Smooth muscle cell (in vitro differentiated cells): ENCODE measurements around the gene WDR4. TPM values are rescaled to one million over a fixed set of nuclear protein-coding genes. Genes with fewer than 3 reads are reported as not detected.
"Not testable (repeated sequence)": the region's sequence is repeated elsewhere in the genome, so short reads cannot be mapped to it uniquely, and the experiment has no call there.

ENCODE experiments used
- DNase-seq: peaks from one replicate; lab custom pipeline; 2025; ENCODE audit not compliant: unreplicated experiment; lab: John Stamatoyannopoulos, UW
- H2AFZ ChIP-seq: fragments of 200-600 bp; sonication (generic); 2 replicates; pipeline ENCODE4 v1.6.0; 2016; ENCODE audit warnings: antibody characterized with exemption, low read depth, mild to moderate bottlenecking
- H3F3A ChIP-seq: fragments of 200-600 bp; sonication (generic); 2 replicates; pipeline ENCODE4 v1.6.0; 2017; ENCODE audit warnings: antibody characterized with exemption, low read depth
- H3K27ac ChIP-seq: fragments of 200-600 bp; sonication (generic); 2 replicates; pipeline ENCODE4 v1.5.1; 2016; ENCODE audit warnings: low read depth, mild to moderate bottlenecking
- H3K27me3 ChIP-seq: fragments of 200-600 bp; sonication (generic); 2 replicates; pipeline ENCODE4 v1.6.1; 2016; ENCODE audit warnings: low read depth, mild to moderate bottlenecking
- H3K36me3 ChIP-seq: fragments of 200-600 bp; sonication (generic); 2 replicates; pipeline ENCODE4 v1.5.1; 2016; ENCODE audit warnings: low read depth
- H3K4me1 ChIP-seq: fragments of 200-600 bp; sonication (generic); 2 replicates; pipeline ENCODE4 v1.5.1; 2016; ENCODE audit warnings: low read depth
- H3K4me2 ChIP-seq: fragments of 200-600 bp; sonication (generic); 2 replicates; pipeline ENCODE4 v1.6.0; 2016; ENCODE audit warnings: mild to moderate bottlenecking
- H3K4me3 ChIP-seq: fragments of 200-600 bp; sonication (generic); 2 replicates; pipeline ENCODE4 v1.5.1; 2016; ENCODE audit warnings: mild to moderate bottlenecking
- H3K79me2 ChIP-seq: fragments of 200-600 bp; sonication (generic); 2 replicates; pipeline ENCODE4 v1.6.0; 2016; ENCODE audit warnings: low read depth, mild to moderate bottlenecking
- H3K9ac ChIP-seq: fragments of 200-600 bp; sonication (generic); 2 replicates; pipeline ENCODE4 v1.6.0; 2016; ENCODE audit warnings: low read depth
- H3K9me3 ChIP-seq: fragments of 200-600 bp; sonication (generic); replicated peaks from 2 replicates; pipeline ENCODE4 v1.5.1; 2016; ENCODE audit warnings: low read depth
- H4K20me1 ChIP-seq: fragments of 200-600 bp; sonication (generic); 2 replicates; pipeline ENCODE4 v1.6.0; 2016; ENCODE audit warnings: low read depth
- WGBS: methylation state at CpG from one replicate; pipeline ENCODE4 v1.1.7; 2016; ENCODE audit warnings: low lambda C conversion rate; 5-methylcytosine and 5-hydroxymethylcytosine counted together
- polyA plus RNA-seq: library from polyadenylated mRNA; unstranded; fragments of >200 nt; fragmentation: Nextera tagmentation; extraction: Ambion mirVana; gene quantifications from 2 replicates; pipeline ENCODE4 v1.2.1, GENCODE V29; 2016
- total RNA-seq: library from RNA; depleted of rRNA; stranded (reverse); fragments of >200 nt; gene quantifications from 2 replicates; pipeline ENCODE4 v1.2.3, GENCODE V29; 2014
- TF ChIP-seq, protein P1 (sequence below): fragments of 200-600 bp; sonication (generic); IDR thresholded peaks from 2 replicates; pipeline ENCODE4 v1.5.1; 2017; ENCODE audit warnings: borderline replicate concordance, mild to moderate bottlenecking, antibody characterized with exemption; ENCODE audit not compliant: insufficient read depth, poor library complexity, severe bottlenecking

WDR4 gene
- total and polyA plus RNA-seq, 2 experiments from 2014 or later = 5.1 TPM

DNA sequence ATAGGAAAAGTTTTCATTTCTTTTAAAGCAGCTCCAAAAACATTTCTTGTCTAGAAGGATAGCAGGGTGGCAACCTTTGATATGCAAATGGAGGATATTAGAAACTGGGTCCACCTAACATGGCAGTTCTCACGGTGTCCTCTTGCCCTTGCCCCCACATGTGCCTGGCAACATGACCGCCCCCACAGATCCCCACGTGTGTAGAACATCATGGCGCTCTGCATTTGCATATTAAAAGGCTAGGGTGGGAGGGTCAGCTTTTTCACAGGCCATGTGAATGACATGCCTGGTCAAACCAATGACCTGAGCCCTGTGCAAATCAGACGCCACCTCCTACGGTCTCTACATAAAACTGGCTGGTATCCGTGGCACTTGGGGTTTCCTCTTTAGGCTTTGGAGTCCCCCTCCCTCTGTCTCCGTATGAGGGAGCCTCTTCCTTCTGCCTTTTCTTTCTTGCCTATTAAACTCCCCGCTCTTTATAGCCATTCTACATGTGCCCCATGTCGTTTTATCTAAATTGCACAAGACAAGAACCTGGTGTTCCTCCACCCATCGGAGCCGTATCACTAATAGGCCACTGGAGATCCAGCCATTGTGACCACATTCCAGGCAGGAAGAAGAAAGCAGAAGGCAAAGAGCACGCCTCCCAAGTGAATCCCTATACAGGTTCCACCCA, 71.3 kb downstream of the WDR4 start:
- Histone ChIP-seq H3K36me3 (no peaks in the 10 kb centered on the region), H3K4me1 (peaks cover 12% of the 10 kb centered on the region), H2AFZ (no peak overlapping the region), H3K4me3 (no peak overlapping the region), H3K79me2 (no peaks in the 10 kb centered on the region), H3K9me3 (no peaks in the 10 kb centered on the region), H4K20me1 (no peaks in the 10 kb centered on the region), H3K27ac (no peak overlapping the region), H3K27me3 (peaks cover 9% of the 10 kb centered on the region), H3K4me2 (no peak overlapping the region), H3F3A (no peaks in the 10 kb centered on the region), H3K9ac (no peak overlapping the region)
- TF ChIP-seq, protein P1, sequence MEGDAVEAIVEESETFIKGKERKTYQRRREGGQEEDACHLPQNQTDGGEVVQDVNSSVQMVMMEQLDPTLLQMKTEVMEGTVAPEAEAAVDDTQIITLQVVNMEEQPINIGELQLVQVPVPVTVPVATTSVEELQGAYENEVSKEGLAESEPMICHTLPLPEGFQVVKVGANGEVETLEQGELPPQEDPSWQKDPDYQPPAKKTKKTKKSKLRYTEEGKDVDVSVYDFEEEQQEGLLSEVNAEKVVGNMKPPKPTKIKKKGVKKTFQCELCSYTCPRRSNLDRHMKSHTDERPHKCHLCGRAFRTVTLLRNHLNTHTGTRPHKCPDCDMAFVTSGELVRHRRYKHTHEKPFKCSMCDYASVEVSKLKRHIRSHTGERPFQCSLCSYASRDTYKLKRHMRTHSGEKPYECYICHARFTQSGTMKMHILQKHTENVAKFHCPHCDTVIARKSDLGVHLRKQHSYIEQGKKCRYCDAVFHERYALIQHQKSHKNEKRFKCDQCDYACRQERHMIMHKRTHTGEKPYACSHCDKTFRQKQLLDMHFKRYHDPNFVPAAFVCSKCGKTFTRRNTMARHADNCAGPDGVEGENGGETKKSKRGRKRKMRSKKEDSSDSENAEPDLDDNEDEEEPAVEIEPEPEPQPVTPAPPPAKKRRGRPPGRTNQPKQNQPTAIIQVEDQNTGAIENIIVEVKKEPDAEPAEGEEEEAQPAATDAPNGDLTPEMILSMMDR = no peak
- no peak for DNase-seq
- 83% methylated on average over 13 of the region's 13 CpGs for WGBS

DNA sequence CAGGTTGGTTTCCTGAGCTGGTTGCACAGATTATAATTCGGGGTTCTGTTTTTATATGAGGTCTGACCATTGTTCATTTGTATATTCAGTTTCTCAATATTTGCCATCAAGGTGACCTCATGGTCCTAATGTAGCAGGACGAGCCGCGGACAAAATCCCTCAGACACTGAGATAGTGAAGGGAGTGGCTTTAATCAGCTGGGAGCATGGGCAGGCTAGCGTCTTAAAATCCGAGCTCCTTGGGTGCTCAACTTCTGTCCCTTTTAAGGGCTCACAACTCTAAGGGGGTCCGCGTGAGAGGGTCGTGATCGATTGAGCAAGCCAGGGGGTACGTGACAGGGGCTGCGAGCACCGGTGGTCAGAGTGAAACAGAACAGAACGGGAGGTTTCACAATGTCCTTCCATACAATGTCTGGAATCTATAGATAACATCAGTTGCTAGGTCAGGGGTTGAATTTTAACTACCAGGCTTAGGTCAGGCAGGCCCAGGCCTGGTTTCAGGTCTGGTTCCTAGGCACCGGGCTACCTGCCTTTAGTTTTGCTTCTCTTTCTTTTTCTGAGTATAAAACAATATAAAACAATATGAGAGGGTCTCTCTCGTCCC, 71.9 kb downstream of the WDR4 start:
- H3K36me3 ChIP-seq, H3K4me2 ChIP-seq, H4K20me1 ChIP-seq, H2AFZ ChIP-seq, H3K27ac ChIP-seq, H3K4me3 ChIP-seq, H3K27me3 ChIP-seq, H3K9ac ChIP-seq, H3K79me2 ChIP-seq, DNase-seq, H3K9me3 ChIP-seq, H3F3A ChIP-seq: not testable (repeated sequence)
- WGBS = 44% methylated on average over 16 of the region's 16 CpGs
- peaks cover 12% of the 10 kb centered on the region for H3K4me1 ChIP-seq

DNA sequence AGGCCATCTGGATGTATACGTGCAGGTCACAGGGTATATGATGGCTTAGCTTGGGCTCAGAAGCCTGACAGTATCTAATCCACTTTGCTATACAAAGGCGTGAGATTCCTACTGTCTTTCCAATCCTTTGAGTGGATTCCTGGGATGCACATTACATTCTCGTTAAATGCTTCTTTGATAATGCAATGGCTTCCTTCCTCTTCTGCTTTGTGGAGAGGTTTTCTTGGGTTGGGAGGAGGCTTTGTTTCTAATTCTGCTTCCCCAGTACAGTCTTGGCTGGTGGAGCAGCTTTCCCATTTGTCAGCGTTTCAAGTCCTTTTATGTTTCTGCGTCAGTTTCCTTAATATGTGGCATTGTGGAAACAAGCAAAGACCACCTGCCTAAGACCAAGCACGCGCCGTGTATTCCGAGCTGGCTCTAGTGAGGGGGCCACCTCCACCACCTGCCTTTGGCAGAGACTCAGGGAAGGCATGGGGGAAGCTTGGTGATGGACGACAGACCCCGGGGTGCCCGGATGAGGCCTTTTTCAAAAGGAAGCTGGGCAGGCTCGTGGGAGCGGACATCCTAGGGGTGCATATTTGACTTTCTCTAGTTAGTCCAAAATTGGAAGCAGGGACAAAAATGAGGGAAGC, 72.7 kb downstream of the WDR4 start:
- no peaks in the 10 kb centered on the region for H3K9me3 ChIP-seq
- no peaks in the 10 kb centered on the region for H3K79me2 ChIP-seq
- H3K36me3 ChIP-seq = no peaks in the 10 kb centered on the region
- TF ChIP-seq, protein P1 = no peak
- no peak overlapping the region for H3K9ac ChIP-seq
- peaks cover 9% of the 10 kb centered on the region for H3K27me3 ChIP-seq
- H3F3A ChIP-seq = no peaks in the 10 kb centered on the region
- H3K4me2 ChIP-seq = no peak overlapping the region
- H4K20me1 ChIP-seq = no peaks in the 10 kb centered on the region
- H3K27ac ChIP-seq = no peak overlapping the region
- H2AFZ ChIP-seq = no peak overlapping the region
- H3K4me1 ChIP-seq = peaks cover 12% of the 10 kb centered on the region
- WGBS = 60% methylated on average over 14 of the region's 14 CpGs
- H3K4me3 ChIP-seq = no peak overlapping the region
- no peak for DNase-seq

DNA sequence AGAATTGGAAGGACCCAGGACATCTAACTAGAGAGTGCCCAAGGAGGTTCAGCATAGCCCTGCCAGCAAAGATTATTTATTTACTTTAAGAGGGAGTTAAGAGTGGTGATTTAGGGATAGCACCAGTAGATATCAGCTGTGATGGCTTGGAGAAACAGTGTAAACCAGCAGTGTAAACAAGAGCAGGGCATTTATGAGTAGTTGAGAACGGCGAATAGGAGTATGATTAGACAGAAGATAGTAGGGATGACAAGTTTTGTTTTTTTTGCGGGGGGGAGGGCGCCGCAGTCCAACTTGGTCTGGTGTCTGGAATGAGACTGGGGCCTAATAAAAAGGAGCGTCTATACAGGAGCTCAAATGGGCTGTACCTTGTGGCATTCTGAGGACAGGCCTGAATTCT, 77.7 kb downstream of the WDR4 start:
- not testable (repeated sequence) for H3K9me3 ChIP-seq, H3K9ac ChIP-seq, H3K27ac ChIP-seq, H4K20me1 ChIP-seq, H3K4me3 ChIP-seq, H3K4me2 ChIP-seq, H3K36me3 ChIP-seq, H3F3A ChIP-seq, H3K79me2 ChIP-seq, H3K4me1 ChIP-seq, DNase-seq, H2AFZ ChIP-seq, H3K27me3 ChIP-seq
- 27% methylated on average over 6 of the region's 6 CpGs for WGBS
